LHCN-M2 (cell line): ENCODE data around the gene ENDOV. TPM values are rescaled to one million over a fixed set of nuclear protein-coding genes. Genes with fewer than 3 reads are reported as not detected.

Experiments
- DNase-seq: peaks from one replicate; pipeline ENCODE4 v3.0.0-alpha.2; 2012; ENCODE audit warnings: low read depth
- total RNA-seq: library from RNA; depleted of rRNA; stranded (reverse); fragments of >200 nt; gene quantifications from 2 replicates; pipeline ENCODE4 v1.2.3, GENCODE V29; 2014

The ENDOV gene
- total RNA-seq, 1 experiment from 2014 or later: 13.7 TPM

DNA sequence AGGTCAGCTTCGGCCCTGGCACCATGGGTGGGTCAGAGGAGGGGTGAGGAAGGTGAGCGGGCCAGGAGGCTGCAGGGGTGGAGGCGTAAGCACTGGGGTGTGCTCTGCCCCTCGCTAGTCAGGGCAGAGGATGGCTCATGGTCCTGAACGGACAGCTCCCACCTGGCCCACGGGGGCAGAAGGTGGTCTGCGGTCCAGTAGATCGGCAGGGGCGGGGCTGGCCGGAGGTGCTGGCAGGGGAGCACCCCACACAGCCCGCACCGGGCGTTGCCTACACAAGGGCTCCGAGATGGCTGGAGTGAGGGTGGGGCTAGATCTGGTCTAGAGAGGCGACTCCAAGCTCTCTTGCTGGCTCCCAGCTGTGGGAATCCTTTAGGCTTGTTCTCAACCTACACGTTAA lies 53.3 kb downstream of the ENDOV start:
- no peak for DNase-seq

- DNase-seq: no peak
Observed at GRCh38 chr17:80468781-80469493, 54.0 kb downstream of the ENDOV start.

DNA sequence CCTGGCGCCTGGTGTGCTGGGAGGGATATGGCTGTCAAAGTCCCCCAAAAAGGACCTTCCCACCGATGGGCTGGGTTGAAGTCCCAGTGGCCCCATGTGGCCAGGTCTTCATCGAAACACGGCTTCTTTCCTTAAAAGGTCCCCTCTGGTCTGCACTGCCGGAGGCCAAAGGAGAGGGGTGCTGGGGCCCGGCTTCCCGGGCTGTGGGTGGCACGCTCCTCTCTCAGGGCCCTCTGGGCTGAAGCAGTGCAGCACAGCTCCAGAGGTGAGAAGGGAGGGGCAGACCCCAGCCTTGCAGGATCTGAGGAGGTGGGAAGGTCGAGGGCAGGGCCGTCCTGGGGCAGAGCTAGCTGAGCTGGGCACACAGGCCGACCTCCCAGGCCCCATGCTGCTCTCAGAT lies 54.7 kb downstream of the ENDOV start:
- DNase-seq: no peak

DNA sequence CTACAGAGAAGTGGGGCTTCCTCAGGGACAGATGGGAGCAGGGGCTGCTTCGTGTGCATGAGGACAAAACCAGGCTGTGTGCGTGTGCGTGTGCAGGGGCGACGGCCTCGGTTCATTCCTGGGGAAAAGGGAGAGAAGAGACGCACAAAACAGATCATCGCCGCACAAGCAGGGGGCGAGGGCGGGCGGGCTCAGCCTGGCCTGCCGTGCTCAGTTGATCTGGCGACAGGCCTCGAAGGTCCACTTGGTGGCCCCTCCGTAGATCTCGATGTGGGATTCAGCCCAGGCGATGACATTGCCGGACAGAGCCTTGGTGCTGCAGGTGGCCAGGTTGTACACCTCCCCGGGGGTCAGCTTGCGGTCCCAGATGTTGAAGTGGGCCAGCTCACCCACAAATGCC lies 55.6 kb downstream of the ENDOV start:
- DNase-seq: no peak

- no peak for DNase-seq
Observed at GRCh38 chr17:80471922-80472321, 57.0 kb downstream of the ENDOV start.

DNA sequence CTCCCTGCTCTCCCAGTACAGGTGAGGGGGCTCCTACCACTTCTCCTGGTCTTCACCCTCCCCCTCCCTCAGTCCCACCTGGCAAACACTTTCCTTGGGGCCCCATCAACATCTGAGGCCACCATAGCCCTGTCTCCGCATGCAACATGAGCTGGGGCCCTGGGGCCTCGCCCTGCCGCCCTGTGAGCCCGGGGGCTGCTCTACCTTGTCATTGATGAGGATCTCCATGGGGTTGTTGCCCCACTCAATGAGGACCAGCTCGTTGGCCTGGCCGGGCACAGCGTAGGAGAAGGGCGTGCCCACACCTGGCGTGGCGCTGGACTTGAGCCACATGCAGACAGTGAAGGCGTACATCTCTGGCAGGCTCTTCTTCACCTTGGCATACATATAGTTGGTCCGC lies 58.0 kb downstream of the ENDOV start:
- DNase-seq: no peak

DNA sequence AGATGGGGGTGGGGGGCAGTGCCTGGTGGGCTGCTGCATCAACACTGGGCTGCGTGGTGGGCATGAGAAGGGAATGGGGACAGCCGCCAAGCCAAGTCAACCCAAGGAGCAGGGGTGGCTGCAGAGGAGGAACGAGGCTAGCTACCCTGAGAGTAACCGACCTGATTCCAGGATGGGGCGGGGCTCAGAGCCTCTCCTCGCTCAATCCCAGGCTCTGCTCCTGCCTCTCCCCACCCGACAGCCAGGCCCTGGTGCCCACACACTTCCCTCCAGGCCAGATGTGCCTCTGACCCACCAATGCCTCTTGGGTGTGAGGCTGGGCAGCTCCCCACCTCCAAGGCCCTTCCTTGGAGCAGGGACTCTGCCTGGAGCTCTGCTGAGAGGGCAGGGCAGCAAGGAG lies 58.7 kb downstream of the ENDOV start:
- DNase-seq: no peak

DNA sequence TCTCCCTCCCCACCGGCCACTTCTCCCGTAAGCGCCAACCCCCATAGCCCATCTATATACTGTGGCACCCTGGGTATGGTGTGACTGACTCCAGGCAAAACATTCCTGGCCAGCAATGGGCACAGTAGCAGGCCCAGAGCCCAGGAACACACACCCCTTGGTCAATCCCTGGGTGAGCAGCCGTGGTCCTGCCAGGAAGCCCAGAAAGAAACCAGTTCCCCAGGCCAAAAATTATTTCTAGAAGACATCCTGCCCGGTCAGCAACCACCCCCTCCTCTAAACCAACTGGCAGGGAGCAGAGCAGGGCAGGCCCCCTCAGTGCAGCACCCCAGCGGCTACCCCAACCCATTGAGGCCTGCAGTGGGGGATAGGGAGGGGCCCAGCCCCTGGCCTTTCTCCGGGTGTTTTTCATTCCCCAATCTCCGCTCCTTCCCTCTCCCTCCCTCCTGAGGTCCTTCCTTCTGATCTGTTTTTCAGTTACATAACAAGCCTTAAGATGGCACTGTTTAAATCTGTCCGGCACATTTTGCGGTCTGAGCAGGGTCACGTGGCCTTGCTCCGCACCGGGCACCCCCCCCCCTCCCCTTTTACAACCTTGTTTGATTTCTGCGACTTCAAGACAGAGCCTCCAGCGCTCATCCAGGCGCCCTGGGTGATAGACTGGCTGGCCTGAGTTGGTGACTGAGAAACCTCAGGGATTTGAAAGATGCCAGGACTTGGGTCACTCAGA lies 59.4 kb downstream of the ENDOV start:
- peak; percentile 45 for DNase-seq

- DNase-seq: no peak
Observed at GRCh38 chr17:80474961-80475909, 60.3 kb downstream of the ENDOV start.

- DNase-seq: no peak
Observed at GRCh38 chr17:80475910-80476876, 61.2 kb downstream of the ENDOV start, which contains the start of gene NPTX1. NPTX1 (minus strand) TSS chr17:80476607; CDS start chr17:80476446, 161 bp downstream.

GRCh38 chr17:80476877-80477646 lies 62.1 kb downstream of the ENDOV start:
- no peak for DNase-seq

- no peak for DNase-seq
Observed at GRCh38 chr17:80477647-80478478, 62.9 kb downstream of the ENDOV start.

GRCh38 chr17:80478487-80479245 lies 63.7 kb downstream of the ENDOV start:
- no peak for DNase-seq

- no peak for DNase-seq
Observed at GRCh38 chr17:80479246-80479566, 64.2 kb downstream of the ENDOV start.

- no peak for DNase-seq
Observed at GRCh38 chr17:80480248-80480647, 65.3 kb downstream of the ENDOV start.

DNA sequence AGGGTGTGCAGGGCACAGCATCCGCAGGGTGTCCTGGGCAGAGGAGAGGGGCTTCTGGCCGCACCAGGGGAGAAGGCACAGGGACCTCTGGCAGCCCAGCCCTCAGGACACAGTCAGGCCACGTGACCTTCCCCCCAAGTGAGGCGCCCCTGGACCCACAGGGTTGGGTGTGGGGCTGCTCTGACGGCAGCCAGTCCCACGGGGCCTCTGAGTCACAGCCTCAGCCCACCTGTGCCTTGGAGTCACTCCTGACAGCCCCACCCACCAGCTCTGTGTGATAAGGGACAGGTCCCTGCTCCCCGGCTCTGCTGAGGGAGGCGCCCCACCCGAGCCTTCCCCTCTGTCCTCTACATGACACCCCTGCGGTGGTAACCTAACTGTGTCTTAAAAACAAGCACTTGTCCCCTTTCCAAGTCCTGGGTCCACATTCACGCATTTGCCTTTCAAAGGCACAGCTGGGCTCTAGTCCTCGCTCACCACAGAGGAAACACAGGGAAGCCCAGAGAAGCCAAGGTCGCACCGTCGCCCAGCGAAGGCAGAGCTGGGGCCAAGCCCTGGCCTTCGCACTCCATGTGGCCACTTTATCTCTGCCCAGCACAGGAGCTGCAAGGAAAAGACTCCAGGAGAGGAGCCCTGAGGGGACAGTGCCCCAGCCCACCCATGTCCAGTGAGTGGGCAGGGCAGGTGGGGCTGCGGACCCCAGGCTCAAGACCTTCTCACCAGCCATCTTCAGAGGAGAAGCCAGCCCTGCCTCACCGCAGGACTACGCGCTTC lies 66.5 kb downstream of the ENDOV start:
- no peak for DNase-seq

GRCh38 chr17:80482058-80482318 lies 67.0 kb downstream of the ENDOV start:
- DNase-seq: no peak
